ENCODE data around the gene NPTX1. TPM values are rescaled to one million over a fixed set of nuclear protein-coding genes. Genes with fewer than 3 reads are reported as not detected.

Gene NPTX1
- polyA plus RNA-seq, 3 donors: 0.83 to 1.5 (median 1.3) TPM

DNA sequence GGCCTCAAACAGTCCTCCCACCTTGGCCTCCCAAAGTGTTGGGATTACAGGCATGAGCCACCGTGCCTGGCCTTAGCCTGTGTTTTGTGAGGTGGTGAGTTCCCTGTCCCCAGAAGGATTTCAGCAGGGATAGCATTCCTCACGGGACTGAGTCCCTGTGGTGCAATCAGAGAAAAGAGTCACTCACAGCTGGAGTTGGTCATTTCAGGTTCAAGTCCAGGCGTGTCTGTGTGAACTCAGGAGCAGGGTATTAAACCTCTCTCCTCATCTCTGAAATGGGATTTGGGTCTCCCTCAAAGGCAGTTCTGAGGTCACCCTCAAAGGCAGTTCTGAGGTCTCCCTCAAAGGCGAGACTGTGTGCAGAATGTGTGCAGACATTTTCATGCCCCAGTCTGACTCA, 28.6 kb downstream of the NPTX1 start:
- DNase-seq (ENCODE audit: low read depth in 3 of 3, low spot score in 2 of 3): no peak

DNA sequence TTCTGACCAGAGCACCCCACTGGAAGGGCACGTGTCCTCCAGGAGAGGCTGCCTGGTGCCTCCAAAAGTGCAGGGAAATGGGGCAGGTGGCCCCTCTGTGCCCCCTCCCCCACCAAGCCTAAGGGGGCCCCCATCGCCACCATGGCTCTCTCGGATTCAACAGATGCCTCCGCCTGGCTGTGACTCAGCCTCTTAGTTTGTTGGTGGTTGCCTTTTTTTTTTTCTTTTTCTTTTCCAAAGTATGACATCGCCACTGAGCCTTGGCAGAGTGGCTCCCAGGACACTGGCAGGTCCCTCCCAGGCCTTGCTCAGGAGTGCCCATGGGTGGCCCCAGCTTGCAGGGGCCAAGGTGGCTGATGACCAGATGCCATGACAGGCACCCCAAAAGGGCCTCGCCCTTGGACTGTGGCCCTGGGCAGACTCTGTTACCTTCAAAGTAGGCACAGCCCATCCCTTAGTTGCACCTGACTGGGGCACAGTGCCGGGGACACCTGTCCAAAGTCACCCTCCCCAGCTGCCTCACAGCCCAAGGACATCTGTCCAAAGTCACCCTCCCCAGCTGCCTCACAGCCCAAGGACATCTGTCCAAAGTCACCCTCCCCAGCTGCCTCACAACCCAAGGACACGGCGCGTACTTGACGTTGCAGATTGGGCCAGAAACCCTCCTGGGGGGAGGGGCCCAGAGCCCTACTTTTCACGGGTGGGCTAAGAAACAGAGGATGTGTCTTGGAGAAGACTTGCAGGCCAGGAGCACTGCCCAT, 29.6 kb downstream of the NPTX1 start:
- no peak for DNase-seq (ENCODE audit: low read depth in 3 of 3, low spot score in 2 of 3)

- no peak for DNase-seq (ENCODE audit: low read depth in 3 of 3, low spot score in 2 of 3)
Measured at GRCh38 chr17:80445726-80446110, 30.7 kb downstream of the NPTX1 start.

- DNase-seq (ENCODE audit: low read depth in 3 of 3, low spot score in 2 of 3): no peak
Measured at GRCh38 chr17:80445007-80445725, 31.2 kb downstream of the NPTX1 start.

DNA sequence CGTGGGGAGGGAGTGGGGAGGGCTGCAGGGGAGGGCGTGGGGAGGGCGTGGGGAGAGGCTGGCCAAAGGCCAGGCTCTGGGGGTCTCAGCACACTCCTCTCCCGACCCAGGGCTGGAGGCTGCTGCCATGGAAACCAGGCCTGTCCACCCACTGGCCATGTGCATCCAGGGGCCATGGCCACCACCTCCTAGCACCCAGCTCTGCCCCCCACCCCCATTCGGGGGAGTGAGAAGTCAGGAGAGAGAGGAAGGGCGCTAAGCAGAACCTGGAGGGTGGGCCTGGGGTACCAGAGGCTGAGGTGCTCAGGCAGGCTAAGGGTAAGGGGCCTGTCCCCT, 31.8 kb downstream of the NPTX1 start:
- no peak for DNase-seq (ENCODE audit: low read depth in 3 of 3, low spot score in 2 of 3)

GRCh38 chr17:80443916-80444643, 32.3 kb downstream of the NPTX1 start:
- no peak for DNase-seq (ENCODE audit: low read depth in 3 of 3, low spot score in 2 of 3)

- no peak for DNase-seq (ENCODE audit: low read depth in 3 of 3, low spot score in 2 of 3)
Measured at GRCh38 chr17:80443498-80443897, 32.9 kb downstream of the NPTX1 start.

DNA sequence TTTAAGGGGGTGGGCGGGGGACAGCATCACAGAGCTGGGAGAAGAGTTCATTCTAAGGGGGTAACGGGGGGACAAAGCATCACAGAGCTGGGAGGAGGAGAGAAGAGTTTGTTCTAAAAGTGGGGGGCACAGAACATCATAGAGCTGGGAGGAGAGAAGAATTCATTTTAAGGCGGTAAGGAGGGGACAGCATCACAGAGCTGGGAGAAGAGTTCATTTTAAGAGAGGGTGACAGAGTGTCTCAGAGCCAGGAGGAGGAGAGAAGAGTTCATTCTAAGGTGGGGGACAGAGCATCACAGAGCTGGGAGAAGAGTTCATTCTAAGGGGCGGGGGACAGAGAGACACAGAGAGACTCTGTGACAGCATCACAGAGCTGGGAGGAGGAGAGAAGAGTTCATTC, 33.6 kb downstream of the NPTX1 start:
- no peak for DNase-seq (ENCODE audit: low read depth in 3 of 3, low spot score in 2 of 3)

- DNase-seq (ENCODE audit: low read depth in 3 of 3, low spot score in 2 of 3): no peak
Measured at GRCh38 chr17:80442323-80442659, 34.1 kb downstream of the NPTX1 start.

DNA sequence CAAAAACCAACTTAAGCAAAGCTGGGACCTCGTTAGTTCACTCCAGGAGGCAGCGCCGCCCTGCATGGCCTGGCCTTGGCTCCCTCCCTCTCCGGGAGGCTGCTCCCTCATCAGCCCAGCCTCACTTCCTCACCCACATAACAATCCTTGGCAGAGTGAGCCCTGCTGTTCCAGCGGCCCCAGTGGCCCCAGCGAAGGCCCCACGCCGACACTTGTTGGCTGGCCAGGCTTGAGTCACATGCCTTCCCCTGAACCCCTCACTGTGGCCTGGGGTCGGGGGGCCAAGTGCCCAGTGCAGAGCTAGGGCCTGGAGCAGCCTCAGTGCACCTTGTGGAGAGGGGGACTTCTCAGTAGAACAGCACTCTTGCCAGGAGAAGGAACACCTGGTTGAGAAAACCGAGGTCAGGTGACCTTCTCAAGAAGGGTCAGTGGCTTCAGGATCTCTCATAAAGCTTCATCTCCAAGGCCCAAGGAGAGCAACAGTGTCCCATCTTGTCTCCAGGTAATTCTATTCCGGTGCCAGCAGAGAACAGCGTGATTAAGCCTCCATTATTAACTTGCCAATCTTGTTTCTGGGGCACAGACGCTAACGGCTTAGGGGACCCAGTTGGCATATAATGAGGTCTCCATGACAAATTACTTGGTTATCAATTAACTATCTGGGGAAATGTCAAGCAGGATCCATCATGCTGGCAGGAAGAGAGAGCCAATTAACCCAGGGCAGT, 34.6 kb downstream of the NPTX1 start:
- no peak for DNase-seq (ENCODE audit: low read depth in 3 of 3, low spot score in 2 of 3)

DNA sequence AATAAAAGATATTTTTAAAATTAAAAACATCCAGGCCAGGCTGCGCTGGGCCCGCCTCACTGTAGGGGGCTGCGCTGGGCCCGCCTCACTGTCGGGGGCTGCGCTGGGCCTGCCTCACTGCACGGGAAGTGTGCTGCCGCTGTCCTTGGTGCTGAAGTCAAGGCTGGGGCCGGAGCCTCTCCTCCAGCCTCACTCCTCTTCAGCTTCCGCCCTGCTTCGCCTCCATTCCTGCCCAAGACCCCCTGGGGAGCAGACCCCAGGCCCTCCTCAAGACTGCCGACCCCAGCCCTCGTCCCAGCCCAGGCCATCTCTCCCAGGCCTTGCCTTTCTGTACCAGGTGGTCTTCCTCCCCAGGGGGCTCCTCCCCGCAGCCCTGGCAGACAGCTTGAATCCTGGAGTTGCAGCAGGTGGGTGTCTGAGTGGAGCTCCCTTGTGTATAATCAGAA, 35.3 kb downstream of the NPTX1 start:
- DNase-seq (ENCODE audit: low read depth in 3 of 3, low spot score in 2 of 3): peak; percentile 38 to 68 (median 49)

GRCh38 chr17:80439499-80439898, 36.9 kb downstream of the NPTX1 start:
- DNase-seq (ENCODE audit: low read depth in 3 of 3, low spot score in 2 of 3): no peak

- no peak for DNase-seq (ENCODE audit: low read depth in 3 of 3, low spot score in 2 of 3)
Measured at GRCh38 chr17:80438806-80439205, 37.6 kb downstream of the NPTX1 start.

DNA sequence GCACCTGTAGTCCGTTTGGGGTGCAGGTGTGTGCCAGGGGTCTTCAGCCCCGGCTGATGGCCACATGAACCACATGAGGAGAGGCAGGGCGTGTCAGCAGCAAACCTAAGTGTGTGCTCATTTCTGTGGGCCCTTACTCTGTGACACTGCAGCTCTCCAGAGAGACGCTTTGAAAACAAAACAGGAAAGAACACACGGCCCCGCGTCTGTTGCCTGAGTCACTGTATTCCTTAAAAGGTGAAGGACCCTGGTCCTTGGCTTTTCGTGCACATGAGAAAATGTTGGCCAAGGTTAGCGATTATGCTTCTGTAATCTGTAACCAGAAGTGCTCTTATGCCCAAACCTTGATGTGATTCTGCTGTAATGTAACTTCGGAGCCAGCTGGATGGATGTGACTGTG, 38.9 kb downstream of the NPTX1 start:
- no peak for DNase-seq (ENCODE audit: low read depth in 3 of 3, low spot score in 2 of 3)

DNA sequence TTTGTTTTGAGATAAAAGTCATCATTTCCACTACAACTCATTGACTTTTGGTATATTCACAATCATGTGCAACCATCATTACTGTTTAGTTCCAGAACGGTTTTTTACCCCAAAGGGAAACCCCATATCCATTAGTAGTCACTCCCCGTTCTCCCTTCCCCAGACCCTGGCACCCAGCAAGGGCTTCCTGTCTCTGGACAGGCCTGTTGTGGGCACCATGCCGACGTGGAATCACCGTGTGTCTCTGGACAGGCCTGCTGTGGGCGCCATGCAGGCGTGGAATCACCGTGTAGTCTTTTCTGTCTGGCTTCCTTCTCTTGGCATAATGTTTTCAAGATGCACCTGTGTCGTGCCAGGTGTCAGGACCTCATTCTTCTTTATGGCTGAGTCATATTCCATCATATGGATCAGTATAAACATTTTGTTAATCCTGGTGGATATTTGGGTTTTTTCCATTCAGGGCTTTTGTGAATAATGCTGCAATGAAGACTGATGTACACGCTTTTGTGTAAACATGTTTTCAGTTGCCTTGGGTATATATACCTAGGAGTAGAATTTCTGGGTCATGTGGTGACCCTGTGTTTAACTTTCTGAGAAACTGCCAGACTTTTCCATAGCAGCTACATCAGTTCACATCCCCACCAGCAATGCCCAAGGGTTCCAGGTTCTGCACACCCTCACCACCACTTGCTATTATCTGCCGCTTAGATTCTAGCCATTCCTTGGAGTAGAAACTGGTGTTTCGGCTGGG, 42.3 kb downstream of the NPTX1 start:
- no peak for DNase-seq (ENCODE audit: low read depth in 3 of 3, low spot score in 2 of 3)

DNA sequence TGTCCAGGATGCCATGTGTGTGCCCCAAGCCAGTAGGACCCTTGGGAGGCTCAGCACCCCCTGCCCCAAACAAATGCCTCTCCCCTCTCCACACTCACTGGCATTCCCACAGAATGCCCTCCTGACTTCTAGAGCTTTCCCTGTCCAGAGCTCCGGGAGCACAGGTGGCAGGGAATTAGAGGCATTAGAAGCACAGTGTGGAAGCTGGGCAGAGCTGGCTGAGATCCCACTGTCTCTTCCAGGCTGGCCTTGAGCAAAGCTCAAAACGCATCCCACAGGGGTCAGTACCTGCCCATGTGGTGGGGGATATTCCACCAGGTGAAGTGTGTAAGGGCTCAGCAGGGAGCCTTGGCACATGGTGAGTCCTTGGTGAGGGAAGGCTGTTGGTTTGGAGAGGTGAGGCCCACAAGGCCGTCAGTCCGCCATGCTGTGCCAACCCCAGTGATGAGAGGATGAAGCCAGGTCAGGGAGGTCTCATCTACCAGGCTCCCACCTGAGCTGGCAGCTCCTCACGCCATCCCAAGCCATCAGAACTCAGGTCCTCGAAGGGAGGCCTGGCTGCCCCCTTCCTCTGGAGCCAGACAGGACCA, 43.4 kb downstream of the NPTX1 start:
- DNase-seq (ENCODE audit: low read depth in 3 of 3, low spot score in 2 of 3): no peak

GRCh38 chr17:80432350-80432955, 44.0 kb downstream of the NPTX1 start:
- DNase-seq (ENCODE audit: low read depth in 3 of 3, low spot score in 2 of 3): no peak

DNA sequence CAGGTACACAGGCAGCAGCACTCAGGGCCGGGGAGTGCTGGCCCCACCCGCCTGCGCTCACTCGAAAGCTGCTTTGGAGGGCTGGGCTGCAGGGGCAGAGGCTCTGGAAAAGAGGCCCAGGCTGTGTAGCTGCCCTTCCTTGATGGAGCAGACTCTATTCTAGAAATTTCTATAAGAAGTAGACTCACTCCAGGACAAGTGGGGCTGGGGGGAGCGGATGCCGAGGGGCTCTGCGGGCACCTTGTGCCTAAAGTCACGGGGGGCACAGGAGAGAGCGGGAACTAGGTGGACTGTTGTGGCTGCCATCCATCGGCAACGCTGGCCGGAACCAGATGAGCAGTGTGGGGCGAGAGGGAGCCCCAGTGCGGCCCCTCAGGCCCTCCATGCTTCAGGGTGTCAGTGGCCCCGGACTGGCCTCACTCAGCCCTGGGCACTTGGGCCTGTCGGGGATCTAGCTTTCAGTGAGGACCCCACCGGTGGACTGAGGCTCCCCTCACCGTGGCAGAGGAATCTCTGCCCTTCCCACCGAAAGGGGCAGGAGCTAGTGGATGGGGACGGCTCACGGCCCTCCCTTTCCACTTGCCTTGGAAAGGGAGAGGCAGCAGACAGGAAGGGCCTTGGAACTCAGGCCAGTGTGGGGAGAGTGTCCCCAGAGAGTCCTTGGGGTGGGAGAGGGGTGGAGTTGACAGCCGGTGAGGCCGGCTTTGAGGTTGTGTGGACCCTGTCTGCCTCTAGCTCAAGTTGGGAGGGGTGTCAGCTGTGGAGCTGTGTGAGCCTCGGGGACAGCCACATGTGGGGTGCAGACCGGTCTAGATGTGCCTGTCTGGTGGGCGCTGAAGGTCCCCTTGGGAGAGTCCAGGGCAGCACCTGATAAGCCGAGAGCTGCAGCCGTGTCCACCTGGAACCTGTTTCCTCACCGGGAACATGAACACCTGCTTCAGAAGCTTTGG, 44.9 kb downstream of the NPTX1 start:
- no peak for DNase-seq (ENCODE audit: low read depth in 3 of 3, low spot score in 2 of 3)

All from right renal cortex interstitium (tissue), 3 donors.